Astrocyte (in vitro differentiated cells and primary cell): Measurements from ENCODE around the gene ATG3. TPM values are rescaled to one million over a fixed set of nuclear protein-coding genes. Genes with fewer than 3 reads are reported as not detected.
"Not testable (repeated sequence)": the region's sequence is repeated elsewhere in the genome, so short reads cannot be mapped to it uniquely, and the experiment has no call there.

Experiments
- DNase-seq: peaks from one replicate; pipeline ENCODE4 v3.0.0-alpha.2; 2010; ENCODE audit warnings: low read depth
- FAIRE-seq: peaks from 2 replicates; lab custom pipeline; 2011; peaks lifted over from hg19 to GRCh38; lab: Jason Lieb, UNC
- H2AFZ ChIP-seq: 2 replicates; pipeline ENCODE4 v1.6.0; 2012; ENCODE audit warnings: low read depth, low read length, inconsistent platforms
- H3K27ac ChIP-seq: 2 replicates; pipeline ENCODE4 v1.5.1; 2011; ENCODE audit warnings: low read depth, low read length, inconsistent platforms
- H3K27me3 ChIP-seq: 2 replicates; pipeline ENCODE4 v1.6.0; 2011; ENCODE audit warnings: low read length, inconsistent platforms; ENCODE audit not compliant: insufficient read depth
- H3K36me3 ChIP-seq: 2 replicates; pipeline ENCODE4 v1.5.1; 2011; ENCODE audit warnings: low read length, inconsistent platforms; ENCODE audit not compliant: insufficient read depth
- H3K4me1 ChIP-seq: 2 replicates; pipeline ENCODE4 v1.5.1; 2011; ENCODE audit warnings: low read length, inconsistent platforms; ENCODE audit not compliant: insufficient read depth
- H3K4me2 ChIP-seq: 2 replicates; pipeline ENCODE4 v1.6.0; 2012; ENCODE audit warnings: low read length, inconsistent platforms
- H3K4me3 ChIP-seq: 2 replicates; pipeline ENCODE4 v1.5.1; 2011; ENCODE audit warnings: low read depth, mild to moderate bottlenecking, low read length, inconsistent platforms; ENCODE audit not compliant: insufficient read depth
- H3K79me2 ChIP-seq: 2 replicates; pipeline ENCODE4 v1.6.0; 2012; ENCODE audit warnings: mild to moderate bottlenecking, low read length, inconsistent platforms; ENCODE audit not compliant: insufficient read depth
- H3K9ac ChIP-seq: 2 replicates; pipeline ENCODE4 v1.6.0; 2012; ENCODE audit warnings: mild to moderate bottlenecking, low read length, inconsistent platforms
- H3K9me3 ChIP-seq: 2 replicates; pipeline ENCODE4 v1.5.1; 2012; ENCODE audit warnings: low read depth, mild to moderate bottlenecking, low read length, inconsistent platforms; ENCODE audit not compliant: insufficient read depth
- H4K20me1 ChIP-seq: 2 replicates; pipeline ENCODE4 v1.6.0; 2012; ENCODE audit warnings: low read length, inconsistent platforms; ENCODE audit not compliant: insufficient read depth
- H3K27ac Mint-ChIP-seq: one replicate; pipeline ENCODE4 v1.8.0; 2021; ENCODE audit warnings: mild to moderate bottlenecking, mixed read lengths; ENCODE audit not compliant: unreplicated experiment
- H3K27me3 Mint-ChIP-seq: one replicate; pipeline ENCODE4 v1.8.0; 2021; ENCODE audit warnings: low read depth, mixed read lengths; ENCODE audit not compliant: unreplicated experiment
- H3K36me3 Mint-ChIP-seq: one replicate; pipeline ENCODE4 v1.8.0; 2021; ENCODE audit warnings: low read depth, mixed read lengths; ENCODE audit not compliant: unreplicated experiment
- H3K4me1 Mint-ChIP-seq: one replicate; pipeline ENCODE4 v1.8.0; 2021; ENCODE audit warnings: low read depth, mixed read lengths; ENCODE audit not compliant: unreplicated experiment
- H3K4me3 Mint-ChIP-seq: one replicate; pipeline ENCODE4 v1.8.0; 2021; ENCODE audit warnings: mild to moderate bottlenecking, moderate library complexity, mixed read lengths; ENCODE audit not compliant: unreplicated experiment
- H3K9me3 Mint-ChIP-seq: one replicate; pipeline ENCODE4 v1.8.0; 2021; ENCODE audit warnings: mild to moderate bottlenecking, mixed read lengths; ENCODE audit not compliant: unreplicated experiment
- CTCF ChIP-seq: IDR thresholded peaks from 2 replicates; pipeline ENCODE4 v1.5.1; 2011; ENCODE audit warnings: low read depth, mild to moderate bottlenecking, inconsistent platforms, low read length, moderate library complexity; ENCODE audit not compliant: insufficient read depth
- EZH2 ChIP-seq: IDR thresholded peaks from 2 replicates; pipeline ENCODE4 v1.6.1; 2012; ENCODE audit warnings: mild to moderate bottlenecking, low read length, inconsistent platforms; ENCODE audit not compliant: insufficient read depth
- total RNA-seq: library from RNA; stranded (reverse); gene quantifications from 2 replicates; pipeline ENCODE4 v1.2.1, GENCODE V29; 2021

The ATG3 gene
- total RNA-seq, 1 donor from 2014 or later: 46.2 TPM

GRCh38 chr3:112539825-112540650 lies 21.7 kb downstream of the ATG3 start:
- TF ChIP-seq CTCF: no peak
- TF ChIP-seq EZH2: no peak
- Histone ChIP-seq H3K4me3 (no peak overlapping the region), H2AFZ (no peak overlapping the region), H4K20me1 (no peaks in the 10 kb centered on the region), H3K79me2 (no peaks in the 10 kb centered on the region), H3K36me3 (peaks cover 8% of the 10 kb centered on the region), H3K4me1 (no peaks in the 10 kb centered on the region), H3K27me3 (no peaks in the 10 kb centered on the region), H3K9ac (no peak overlapping the region), H3K4me2 (no peak overlapping the region), H3K9me3 (no peaks in the 10 kb centered on the region), H3K27ac (no peak overlapping the region)
- peak; percentile 20 for FAIRE-seq
- H3K27ac Mint-ChIP-seq: no peak overlapping the region
- no peak overlapping the region for H3K4me3 Mint-ChIP-seq
- peaks cover 2% of the 10 kb centered on the region for H3K36me3 Mint-ChIP-seq
- H3K9me3 Mint-ChIP-seq: no peaks in the 10 kb centered on the region
- H3K4me1 Mint-ChIP-seq: no peaks in the 10 kb centered on the region
- no peak for DNase-seq
- no peaks in the 10 kb centered on the region for H3K27me3 Mint-ChIP-seq

- Histone ChIP-seq H4K20me1 (no peaks in the 10 kb centered on the region), H2AFZ (no peak overlapping the region), H3K4me3 (no peak overlapping the region), H3K9me3 (no peaks in the 10 kb centered on the region), H3K4me1 (no peaks in the 10 kb centered on the region), H3K79me2 (no peaks in the 10 kb centered on the region), H3K27me3 (no peaks in the 10 kb centered on the region), H3K36me3 (peaks cover 12% of the 10 kb centered on the region), H3K4me2 (no peak overlapping the region), H3K27ac (no peak overlapping the region), H3K9ac (no peak overlapping the region)
- no peak overlapping the region for H3K27ac Mint-ChIP-seq
- DNase-seq (peak; percentile 16), FAIRE-seq (peak; percentile 79)
- H3K4me1 Mint-ChIP-seq: no peaks in the 10 kb centered on the region
- peaks cover 2% of the 10 kb centered on the region for H3K36me3 Mint-ChIP-seq
- no peaks in the 10 kb centered on the region for H3K9me3 Mint-ChIP-seq
- TF ChIP-seq CTCF (peak; percentile 44), EZH2 (no peak)
- H3K4me3 Mint-ChIP-seq: no peak overlapping the region
- H3K27me3 Mint-ChIP-seq: no peaks in the 10 kb centered on the region
These were observed 30.4 kb downstream of the ATG3 start for GRCh38 chr3:112531358-112531781.

GRCh38 chr3:112530573-112530972 lies 31.2 kb downstream of the ATG3 start:
- H3K9me3 Mint-ChIP-seq: no peaks in the 10 kb centered on the region
- Histone ChIP-seq H3K4me3 (no peak overlapping the region), H3K36me3 (peaks cover 9% of the 10 kb centered on the region), H3K27me3 (no peaks in the 10 kb centered on the region), H3K79me2 (no peaks in the 10 kb centered on the region), H4K20me1 (no peaks in the 10 kb centered on the region), H3K9ac (no peak overlapping the region), H2AFZ (no peak overlapping the region), H3K27ac (no peak overlapping the region), H3K4me1 (no peaks in the 10 kb centered on the region), H3K9me3 (no peaks in the 10 kb centered on the region), H3K4me2 (no peak overlapping the region)
- no peak overlapping the region for H3K4me3 Mint-ChIP-seq
- no peaks in the 10 kb centered on the region for H3K27me3 Mint-ChIP-seq
- no peak overlapping the region for H3K27ac Mint-ChIP-seq
- FAIRE-seq: no peak
- DNase-seq: no peak
- H3K4me1 Mint-ChIP-seq: no peaks in the 10 kb centered on the region
- peaks cover 2% of the 10 kb centered on the region for H3K36me3 Mint-ChIP-seq
- TF ChIP-seq EZH2 (no peak), CTCF (no peak)

- H4K20me1 ChIP-seq, H3K4me3 Mint-ChIP-seq, H3K4me1 ChIP-seq, H3K27me3 ChIP-seq, FAIRE-seq, H3K9ac ChIP-seq, H3K79me2 ChIP-seq, H3K9me3 ChIP-seq, H3K36me3 ChIP-seq, H3K4me1 Mint-ChIP-seq, H3K4me3 ChIP-seq, H3K27ac ChIP-seq, DNase-seq, H3K27me3 Mint-ChIP-seq, H3K27ac Mint-ChIP-seq, H3K9me3 Mint-ChIP-seq, H2AFZ ChIP-seq, H3K4me2 ChIP-seq, H3K36me3 Mint-ChIP-seq: not testable (repeated sequence)
These were observed 37.6 kb downstream of the ATG3 start for GRCh38 chr3:112524127-112524526.
